CD14-positive monocyte (primary cell): ENCODE data around the gene CHST7. TPM values are rescaled to one million over a fixed set of nuclear protein-coding genes. Genes with fewer than 3 reads are reported as not detected.

ENCODE experiments used
- DNase-seq, 3 donors: peaks; one replicate each; pipeline ENCODE4 v3.0.0-alpha.2; 2011 to 2022
- H2AFZ ChIP-seq: 2 replicates; pipeline ENCODE4 v1.6.0; 2012; ENCODE audit warnings: mild to moderate bottlenecking, low read depth, low read length, inconsistent platforms; ENCODE audit not compliant: insufficient read depth, poor library complexity, severe bottlenecking
- H3K27ac ChIP-seq, 2 donors: 1 replicate in 1 of 2; 2 replicates in 1 of 2; pipeline ENCODE4 v1.5.1; 2012 to 2013; ENCODE audit warnings: low read length in 2 of 2, control low read depth in 1 of 2, inconsistent platforms in 1 of 2, low read depth in 1 of 2, mild to moderate bottlenecking in 1 of 2
- H3K27me3 ChIP-seq, 2 donors: one replicate each; pipeline versions ENCODE4 v1.6.0 to v1.6.1; 2011 to 2013; ENCODE audit warnings: low read length in 2 of 2; ENCODE audit not compliant: control insufficient read depth in 2 of 2, insufficient read depth in 2 of 2
- H3K36me3 ChIP-seq, 2 donors: replicated peaks in 1 of 2; 1 replicate in 1 of 2; 2 replicates in 1 of 2; pipeline versions ENCODE4 v1.5.1 to v1.6.1; 2012 to 2013; ENCODE audit warnings: low read length in 2 of 2, control low read depth in 1 of 2, inconsistent platforms in 1 of 2, mild to moderate bottlenecking in 1 of 2; ENCODE audit not compliant: insufficient read depth in 2 of 2, control insufficient read depth in 1 of 2
- H3K4me1 ChIP-seq, 2 donors: 1 replicate in 1 of 2; 2 replicates in 1 of 2; pipeline versions ENCODE4 v1.5.1 to v1.6.1; 2012 to 2013; ENCODE audit warnings: low read length in 2 of 2, control low read depth in 1 of 2, inconsistent platforms in 1 of 2, mild to moderate bottlenecking in 1 of 2, moderate library complexity in 1 of 2; ENCODE audit not compliant: insufficient read depth in 2 of 2, control insufficient read depth in 1 of 2
- H3K4me2 ChIP-seq: replicated peaks from 2 replicates; pipeline ENCODE3; 2012; ENCODE audit warnings: low read length, moderate library complexity, mild to moderate bottlenecking; ENCODE audit not compliant: poor library complexity, severe bottlenecking; ENCODE audit errors: extremely low read depth
- H3K4me3 ChIP-seq, 3 experiments: fragments of 200-600 bp in 1 of 3; sonication (generic) in 1 of 3; replicated peaks in 1 of 3; 1 replicate in 2 of 3; 2 replicates in 1 of 3; pipeline ENCODE4 v1.5.1; 2011 to 2013; ENCODE audit warnings: low read length in 3 of 3, mild to moderate bottlenecking in 3 of 3, control low read depth in 2 of 3, low read depth in 2 of 3, inconsistent platforms in 1 of 3, moderate library complexity in 1 of 3
- H3K79me2 ChIP-seq: 2 replicates; pipeline ENCODE4 v1.6.0; 2012; ENCODE audit warnings: mild to moderate bottlenecking, control low read depth, inconsistent platforms, low read length, moderate library complexity; ENCODE audit not compliant: insufficient read depth
- H3K9ac ChIP-seq: 2 replicates; pipeline ENCODE4 v1.6.0; 2017; ENCODE audit warnings: low read length, mild to moderate bottlenecking; ENCODE audit not compliant: insufficient read depth, poor library complexity, severe bottlenecking
- H3K9me3 ChIP-seq, 2 donors: replicated peaks in 1 of 2; 1 replicate in 1 of 2; 2 replicates in 1 of 2; pipeline versions ENCODE4 v1.5.1 to v1.6.1; 2012 to 2013; ENCODE audit warnings: low read length in 2 of 2, control low read depth in 1 of 2; ENCODE audit not compliant: control insufficient read depth in 1 of 2, insufficient read depth in 1 of 2
- H4K20me1 ChIP-seq: 2 replicates; pipeline ENCODE4 v1.6.0; 2012; ENCODE audit warnings: mild to moderate bottlenecking, low read length, control low read depth, moderate library complexity; ENCODE audit not compliant: insufficient read depth
- H3K27ac Mint-ChIP-seq, 7 donors: one replicate each; pipeline ENCODE4 v1.8.0; 2020; ENCODE audit warnings: mild to moderate bottlenecking in 7 of 7, mixed read lengths in 7 of 7, moderate library complexity in 6 of 7, inconsistent platforms in 2 of 7
- H3K27me3 Mint-ChIP-seq, 3 donors: one replicate each; pipeline ENCODE4 v1.8.0; 2021 to 2022; ENCODE audit warnings: low read depth in 3 of 3, mild to moderate bottlenecking in 3 of 3, mixed read lengths in 3 of 3, moderate library complexity in 3 of 3, inconsistent platforms in 1 of 3
- H3K36me3 Mint-ChIP-seq, 2 donors: one replicate each; pipeline ENCODE4 v1.8.0; 2020; ENCODE audit warnings: mixed read lengths in 2 of 2, inconsistent platforms in 1 of 2, mild to moderate bottlenecking in 1 of 2
- H3K4me1 Mint-ChIP-seq: one replicate; pipeline ENCODE4 v1.8.0; 2020; ENCODE audit warnings: mild to moderate bottlenecking, mixed read lengths
- H3K4me3 Mint-ChIP-seq, 2 donors: one replicate each; pipeline ENCODE4 v1.8.0; 2020; ENCODE audit warnings: mild to moderate bottlenecking in 2 of 2, mixed read lengths in 2 of 2, moderate library complexity in 1 of 2
- H3K9me3 Mint-ChIP-seq, 7 donors: one replicate each; pipeline ENCODE4 v1.8.0; 2020 to 2022; ENCODE audit warnings: mixed read lengths in 7 of 7, mild to moderate bottlenecking in 6 of 7, moderate library complexity in 6 of 7, inconsistent platforms in 2 of 7
- CTCF ChIP-seq: fragments of 200-600 bp; IDR thresholded peaks from one replicate; pipeline ENCODE4 v1.8.0; 2022; ENCODE audit warnings: antibody characterized with exemption, mild to moderate bottlenecking
- WGBS: methylation state at CpG from one replicate; pipeline ENCODE4 v1.1.5; 2013; ENCODE audit warnings: missing lambda C conversion rate; ENCODE audit not compliant: insufficient coverage; 5-methylcytosine and 5-hydroxymethylcytosine counted together
- intact Hi-C, 2 donors: fragments of 100-400 bp; cut with micrococcal nuclease; formaldehyde crosslinking; loops; one replicate each; pipeline versions ENCODE4 v1.15.0 to v1.15.1; 2023
- polyA plus RNA-seq, 3 donors: library from polyadenylated mRNA; depleted of rRNA in 1 of 3; unstranded in 2 of 3; stranded (reverse) in 1 of 3; fragments of 300-500 nt in 2 of 3; fragments of >200 nt in 1 of 3; fragmentation: Illumina TruSeq in 2 of 3; gene quantifications; 1 replicate in 2 of 3; 2 replicates in 1 of 3; pipeline ENCODE4 v1.2.3, GENCODE V29; 2012 to 2021

The CHST7 gene
- polyA plus RNA-seq, 3 donors = 6.6 to 19.2 (median 8.3) TPM

- no peak overlapping the region for H3K27ac Mint-ChIP-seq
- no peaks in the 10 kb centered on the region for H3K27me3 ChIP-seq
- no peak for DNase-seq
- no CpG with 5 or more reads among the region's 6 CpGs for WGBS
- no peak overlapping the region for H3K4me3 Mint-ChIP-seq
- no peak overlapping the region for H3K4me2 ChIP-seq
- H3K9me3 ChIP-seq = no peaks in the 10 kb centered on the region
- no peak overlapping the region for H3K4me3 ChIP-seq
- peaks cover 0 to 1% (median 0%) of the 10 kb centered on the region in 3 donors for H3K27me3 Mint-ChIP-seq
- no peaks in the 10 kb centered on the region for H3K9me3 Mint-ChIP-seq
- H3K4me1 ChIP-seq = peaks cover 5 to 8% of the 10 kb centered on the region in 2 donors
- no peak for TF ChIP-seq CTCF
- H3K36me3 Mint-ChIP-seq = peaks cover 0 to 3% of the 10 kb centered on the region in 2 donors
- H3K27ac ChIP-seq = no peak overlapping the region
- H3K9ac ChIP-seq = no peak overlapping the region
- H3K79me2 ChIP-seq = no peaks in the 10 kb centered on the region
- H3K36me3 ChIP-seq = no peaks in the 10 kb centered on the region
- H2AFZ ChIP-seq = no peak overlapping the region
- H4K20me1 ChIP-seq = no peaks in the 10 kb centered on the region
- H3K4me1 Mint-ChIP-seq = peaks cover 7% of the 10 kb centered on the region
- intact Hi-C loops = no loop called here
Observed at GRCh38 chrX:46636223-46636622, 62.7 kb downstream of the CHST7 start.

- H3K79me2 ChIP-seq = no peaks in the 10 kb centered on the region
- Mint-ChIP-seq H3K27me3 (peaks cover 0 to 1% (median 0%) of the 10 kb centered on the region in 3 donors), H3K4me3 (no peak overlapping the region), H3K9me3 (peaks cover 0 to 2% (median 0%) of the 10 kb centered on the region in 7 donors), H3K36me3 (no peaks in the 10 kb centered on the region), H3K27ac (no peak overlapping the region), H3K4me1 (peaks cover 12% of the 10 kb centered on the region)
- H3K4me3 ChIP-seq = no peak overlapping the region
- H3K4me1 ChIP-seq = peaks cover 4 to 6% of the 10 kb centered on the region in 2 donors
- no peaks in the 10 kb centered on the region for H3K27me3 ChIP-seq
- WGBS = no CpG with 5 or more reads among the region's 2 CpGs
- H3K9ac ChIP-seq = no peak overlapping the region
- H3K27ac ChIP-seq = no peak overlapping the region
- H2AFZ ChIP-seq = no peak overlapping the region
- TF ChIP-seq CTCF = no peak
- H3K36me3 ChIP-seq = no peaks in the 10 kb centered on the region
- no peak overlapping the region for H3K4me2 ChIP-seq
- intact Hi-C loops = no loop called here
- DNase-seq = peak in 1 of 3 donors; percentile 67
- H3K9me3 ChIP-seq = no peaks in the 10 kb centered on the region
- H4K20me1 ChIP-seq = no peaks in the 10 kb centered on the region
Observed at GRCh38 chrX:46637938-46638337, 64.4 kb downstream of the CHST7 start.
